ENCODE measurements around the gene MSH2.

DNA sequence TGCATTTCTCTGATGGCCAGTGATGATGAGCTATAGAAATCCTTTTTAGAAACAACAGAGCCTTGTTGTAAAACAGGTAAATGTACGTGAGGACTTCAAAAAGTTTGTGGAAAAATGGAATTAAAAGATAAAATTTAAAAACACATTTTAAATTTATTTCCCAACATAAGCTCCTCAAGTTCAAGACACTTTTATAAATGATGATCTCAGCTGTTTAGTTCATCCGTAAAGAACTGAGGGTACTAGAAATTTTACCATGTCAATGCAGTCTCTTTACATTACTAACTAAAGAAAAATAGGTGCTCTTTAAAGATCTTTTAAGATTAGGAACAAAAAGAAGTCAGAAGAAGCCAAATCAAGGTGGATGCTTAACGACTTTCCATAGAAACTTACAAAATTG lies 52.5 kb downstream of the MSH2 start:
- TF ChIP-seq, protein P1, sequence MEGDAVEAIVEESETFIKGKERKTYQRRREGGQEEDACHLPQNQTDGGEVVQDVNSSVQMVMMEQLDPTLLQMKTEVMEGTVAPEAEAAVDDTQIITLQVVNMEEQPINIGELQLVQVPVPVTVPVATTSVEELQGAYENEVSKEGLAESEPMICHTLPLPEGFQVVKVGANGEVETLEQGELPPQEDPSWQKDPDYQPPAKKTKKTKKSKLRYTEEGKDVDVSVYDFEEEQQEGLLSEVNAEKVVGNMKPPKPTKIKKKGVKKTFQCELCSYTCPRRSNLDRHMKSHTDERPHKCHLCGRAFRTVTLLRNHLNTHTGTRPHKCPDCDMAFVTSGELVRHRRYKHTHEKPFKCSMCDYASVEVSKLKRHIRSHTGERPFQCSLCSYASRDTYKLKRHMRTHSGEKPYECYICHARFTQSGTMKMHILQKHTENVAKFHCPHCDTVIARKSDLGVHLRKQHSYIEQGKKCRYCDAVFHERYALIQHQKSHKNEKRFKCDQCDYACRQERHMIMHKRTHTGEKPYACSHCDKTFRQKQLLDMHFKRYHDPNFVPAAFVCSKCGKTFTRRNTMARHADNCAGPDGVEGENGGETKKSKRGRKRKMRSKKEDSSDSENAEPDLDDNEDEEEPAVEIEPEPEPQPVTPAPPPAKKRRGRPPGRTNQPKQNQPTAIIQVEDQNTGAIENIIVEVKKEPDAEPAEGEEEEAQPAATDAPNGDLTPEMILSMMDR (IDR thresholded peaks at IDR 0.05), result no peak
- no peak for TF ChIP-seq POLR2A (IDR thresholded peaks at IDR 0.05)
- TF ChIP-seq EP300 (IDR thresholded peaks at IDR 0.05), result no peak
- TF ChIP-seq POLR2AphosphoS5 (IDR thresholded peaks at IDR 0.05), result no peak
